Ramos (cell line): ENCODE measurements around the gene NUP62.

Experiments used
- in situ Hi-C: fragments of 300-500 bp; cut with MboI; formaldehyde crosslinking; loops from one replicate; pipeline ENCODE4 v1.14.3; 2022; ENCODE audit warnings: low sequenced_read_pairs; ENCODE audit not compliant: unreplicated experiment

The NUP62 gene

DNA sequence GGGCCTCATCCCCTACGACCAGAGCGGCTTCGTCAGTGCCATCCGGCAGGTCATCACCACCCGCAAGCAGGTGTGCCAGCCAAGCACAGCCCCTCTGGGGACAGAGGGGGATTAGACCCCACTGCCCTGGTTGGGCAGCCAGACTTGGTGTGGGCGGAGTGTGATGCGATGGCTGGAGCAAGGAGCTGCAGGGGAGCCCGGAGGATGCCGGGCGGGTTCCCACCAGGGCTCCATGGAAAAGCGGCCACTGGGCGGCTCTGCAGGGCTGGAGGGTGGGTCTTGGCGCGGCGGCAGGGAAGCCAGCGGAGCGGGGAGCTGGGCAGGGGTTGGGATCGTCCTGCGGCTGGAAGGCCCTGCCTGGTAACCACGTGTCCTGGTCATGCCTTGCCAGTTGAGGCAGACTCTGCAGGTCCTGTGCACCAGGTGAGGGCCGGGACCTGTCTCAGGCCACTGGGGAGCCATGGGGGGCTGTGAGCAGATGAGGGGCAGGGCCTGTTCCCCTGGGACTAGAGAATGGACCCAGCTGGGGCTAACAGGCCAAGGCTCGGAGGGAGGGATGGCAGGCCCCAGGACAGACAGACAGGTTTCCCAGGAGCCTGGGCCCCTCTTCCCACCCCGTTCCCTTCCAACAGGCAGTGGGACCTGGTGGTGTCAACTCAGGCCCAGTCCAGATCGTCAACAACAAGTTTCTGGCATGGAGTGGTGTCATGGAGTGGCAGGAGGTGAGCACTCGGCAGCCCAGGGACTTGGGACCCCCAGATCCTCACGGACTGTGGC lies 72.1 kb downstream of the NUP62 start:
- in situ Hi-C loops = no loop called here
